NCI-H82 (cell line): Measurements from ENCODE around the gene NEK8.
"Not testable (repeated sequence)": the region's sequence is repeated elsewhere in the genome, so short reads cannot be mapped to it uniquely, and the experiment has no call there.

Experiments used
- DNase-seq: peaks from one replicate; lab custom pipeline; 2025; lab: John Stamatoyannopoulos, UW

The NEK8 gene

GRCh38 chr17:28710861-28711722, 17.5 kb upstream of the NEK8 start:
- DNase-seq, result peak; percentile 99

GRCh38 chr17:28711723-28712031, 16.9 kb upstream of the NEK8 start, which contains the start of gene PROCA1:
Gene PROCA1 (minus strand): TSS chr17:28711888. CDS start chr17:28711660, 228 bp downstream.
- DNase-seq, result no peak

GRCh38 chr17:28712032-28712704, 16.4 kb upstream of the NEK8 start:
- DNase-seq, result peak; percentile 89

GRCh38 chr17:28712705-28713415, 15.7 kb upstream of the NEK8 start:
- DNase-seq, result no peak

- no peak for DNase-seq
These were observed 14.3 kb upstream of the NEK8 start for GRCh38 chr17:28714281-28714680.

- no peak for DNase-seq
These were observed 13.4 kb upstream of the NEK8 start for GRCh38 chr17:28715217-28715616.

GRCh38 chr17:28716740-28717577, 11.6 kb upstream of the NEK8 start:
- peak; percentile 46 for DNase-seq

GRCh38 chr17:28717578-28718332, 10.8 kb upstream of the NEK8 start, which contains the start of gene RAB34:
Gene RAB34 (minus strand): TSS chr17:28717868. CDS start chr17:28717266, 602 bp downstream.
- DNase-seq, result peak; percentile 93

GRCh38 chr17:28718333-28719020, 10.1 kb upstream of the NEK8 start:
- peak; percentile 80 for DNase-seq

- DNase-seq, result no peak
These were observed 9.6 kb upstream of the NEK8 start for GRCh38 chr17:28719021-28719433.

- peak; percentile 57 for DNase-seq
These were observed 8.2 kb upstream of the NEK8 start for GRCh38 chr17:28720247-28720996.

- DNase-seq, result not testable (repeated sequence)
These were observed 7.6 kb upstream of the NEK8 start for GRCh38 chr17:28720997-28721329.

- no peak for DNase-seq
These were observed 6.0 kb upstream of the NEK8 start for GRCh38 chr17:28722417-28723158.

GRCh38 chr17:28723159-28723835, 5.3 kb upstream of the NEK8 start:
- peak; percentile 39 for DNase-seq

- not testable (repeated sequence) for DNase-seq
These were observed 4.6 kb upstream of the NEK8 start for GRCh38 chr17:28723836-28724499.

GRCh38 chr17:28724500-28725165, 4.0 kb upstream of the NEK8 start:
- DNase-seq, result peak; percentile 78

- peak; percentile 93 for DNase-seq
These were observed 3.4 kb upstream of the NEK8 start for GRCh38 chr17:28725166-28725659.
